Measurements from ENCODE around the gene RNF220. TPM values are rescaled to one million over a fixed set of nuclear protein-coding genes. Genes with fewer than 3 reads are reported as not detected.

The RNF220 gene
- total and polyA plus RNA-seq, 9 of the 15 experiments (the other 6 are each of a cell fraction or from before 2014, with no cell fraction given), result 5.1 to 117 (median 66.9) TPM

GRCh38 chr1:44389437-44389836 lies 15.6 kb upstream of the RNF220 start:
- intact Hi-C loops (cut with micrococcal nuclease) (loop anchor here (10.0 kb wide), 1 partner anchor 295 kb away; no protein-coding TSS in a partner anchor), in situ Hi-C loops (cut with MboI) (no loop called here)
- H3K4me1 ChIP-seq (replicated peaks in 1 of 2; ENCODE audit: control insufficient read depth in 2 of 2, insufficient read depth in 2 of 2, low read length in 2 of 2), result no peaks in the 10 kb centered on the region
- FAIRE-seq, result no peak
- BruUV-seq (replicated peaks), result no TSS peak
- ChIA-PET CTCF (ENCODE audit: low intra/inter-chr PET ratio) (no interaction called here), POLR2A (interaction anchor here (0.5 to 2.5 kb wide), 5 partner anchors 9 to 201 kb away, joined by 3 to 11 read pairs (median 3); no protein-coding TSS in a partner anchor)
- no peaks in the 10 kb centered on the region for H3K9me3 ChIP-seq (replicated peaks; ENCODE audit: control insufficient read depth, insufficient read depth, low read depth, low read length)
- peaks cover 21 to 27% of the 10 kb centered on the region in 2 experiments for H3K27me3 ChIP-seq (ENCODE audit: control insufficient read depth in 2 of 2, insufficient read depth in 2 of 2, low read length in 2 of 2)
- ATAC-seq, result no peak
- no peaks in the 10 kb centered on the region for H3K9me1 ChIP-seq (ENCODE audit: control insufficient read depth, insufficient read depth, low read length)
- H4K20me1 ChIP-seq (replicated peaks; ENCODE audit: control insufficient read depth, insufficient read depth, low read length), result no peaks in the 10 kb centered on the region
- no peaks in the 10 kb centered on the region for H3K79me2 ChIP-seq (ENCODE audit: control insufficient read depth, insufficient read depth, low read length)
- H3K4me3 ChIP-seq, result no peak overlapping the region
- no peak overlapping the region for H3K4me2 ChIP-seq (ENCODE audit: insufficient read depth, low read length)
- no peaks in the 10 kb centered on the region for H3K36me3 ChIP-seq (ENCODE audit: control insufficient read depth, insufficient read depth, low read length)
- no peak overlapping the region for H3K9ac ChIP-seq (ENCODE audit: insufficient read depth in 1 of 2, low read depth in 2 of 2, low read length in 2 of 2)
- no peak for DNase-seq (ENCODE audit: extremely low read depth in 1 of 4, low spot score in 3 of 4)
- no peak overlapping the region for H2AFZ ChIP-seq (ENCODE audit: low read depth, low read length)
- TF ChIP-seq ZNF316 (IDR thresholded peaks at IDR 0.05) (peak; percentile 62), MAFG (tag; conservative IDR thresholded peaks at IDR 0.05) (0 out of 2 replicates have a peak, but pooled peaks have one; percentile 9), PHB2 (IDR thresholded peaks at IDR 0.05; ENCODE audit: low read depth) (no peak), BRF2 (IDR thresholded peaks at IDR 0.05; ENCODE audit: borderline replicate concordance, insufficient read depth, insufficient read length) (no peak), SPI1 (IDR thresholded peaks at IDR 0.05; ENCODE audit: borderline replicate concordance, low read depth, low read length) (0 out of 2 replicates have a peak, but pooled peaks have one; percentile 32)
- H3K27ac ChIP-seq (ENCODE audit: extremely low read depth, low read depth, low read length), result no peak overlapping the region
- 0% methylated on average over 1 of the region's 1 CpG for WGBS (ENCODE audit: insufficient coverage, low coverage, missing lambda C conversion rate)

- Histone ChIP-seq H3K9me1 (ENCODE audit: control insufficient read depth, insufficient read depth, low read length) (no peaks in the 10 kb centered on the region), H3K27me3 (ENCODE audit: control insufficient read depth in 2 of 2, insufficient read depth in 2 of 2, low read length in 2 of 2) (peaks cover 27 to 33% of the 10 kb centered on the region in 2 experiments), H3K9me3 (replicated peaks; ENCODE audit: control insufficient read depth, insufficient read depth, low read depth, low read length) (no peaks in the 10 kb centered on the region), H3K79me2 (ENCODE audit: control insufficient read depth, insufficient read depth, low read length) (no peaks in the 10 kb centered on the region), H3K9ac (ENCODE audit: insufficient read depth in 1 of 2, low read depth in 2 of 2, low read length in 2 of 2) (no peak overlapping the region), H3K4me1 (replicated peaks in 1 of 2; ENCODE audit: control insufficient read depth in 2 of 2, insufficient read depth in 2 of 2, low read length in 2 of 2) (no peaks in the 10 kb centered on the region), H4K20me1 (replicated peaks; ENCODE audit: control insufficient read depth, insufficient read depth, low read length) (no peaks in the 10 kb centered on the region), H3K4me2 (ENCODE audit: insufficient read depth, low read length) (no peak overlapping the region), H3K27ac (ENCODE audit: extremely low read depth, low read depth, low read length) (no peak overlapping the region), H3K4me3 (no peak overlapping the region), H2AFZ (ENCODE audit: low read depth, low read length) (no peak overlapping the region), H3K36me3 (ENCODE audit: control insufficient read depth, insufficient read depth, low read length) (no peaks in the 10 kb centered on the region)
- in situ Hi-C loops (cut with MboI) (no loop called here), intact Hi-C loops (cut with micrococcal nuclease) (no loop called here)
- no peak for ATAC-seq
- no peak for DNase-seq (ENCODE audit: extremely low read depth in 1 of 4, low spot score in 3 of 4)
- TF ChIP-seq ZNF830 (CRISPR knock-in tag; IDR thresholded peaks at IDR 0.05) (no peak), TBP (optimal IDR thresholded peaks at IDR 0.05; ENCODE audit: low read depth, low read length) (no peak), ZNF57 (CRISPR knock-in tag; IDR thresholded peaks at IDR 0.05) (no peak)
- CTCF ChIA-PET (ENCODE audit: low intra/inter-chr PET ratio), result no interaction called here
- WGBS (ENCODE audit: insufficient coverage, low coverage, missing lambda C conversion rate), result 7% methylated on average over 1 of the region's 1 CpG
- POLR2A ChIA-PET, result interaction anchor here (0.5 to 2.5 kb wide), 2 partner anchors 10 to 202 kb away, joined by 3 to 11 read pairs; no protein-coding TSS in a partner anchor
- no peak for FAIRE-seq
- BruUV-seq (replicated peaks), result no TSS peak
Measured at GRCh38 chr1:44390277-44390676, 14.8 kb upstream of the RNF220 start.

Measured in K562 (cell line).